HCT116 (cell line): ENCODE measurements around the gene ESRRA. TPM values are rescaled to one million over a fixed set of nuclear protein-coding genes. Genes with fewer than 3 reads are reported as not detected.

Experiments used
- ATAC-seq: fragments of 200-7000 bp; cut with Tn5 transposase; 2 replicates; pipeline ENCODE4 v1.9.1; 2020; ENCODE audit warnings: mild to moderate bottlenecking, moderate library complexity
- BruUV-seq: library from RNA; stranded (reverse); fragments of 400-500 nt; replicated peaks from 2 replicates; lab custom pipeline; 2021; lab: Mats Ljungman, UMichigan
- CTCF ChIA-PET: fragments of 300-600 bp; sonication (Branson Sonifier 250); formaldehyde crosslinking; loops from one replicate; lab custom pipeline; 2021; ENCODE audit warnings: antibody characterized with exemption; lab: Charles Lee
- POLR2A ChIA-PET: fragments of 300-600, 350-600 bp; sonication (Branson Sonifier 250); formaldehyde crosslinking; loops from one replicate; lab custom pipeline; 2021; ENCODE audit warnings: antibody characterized with exemption; lab: Charles Lee
- RAD21 ChIA-PET, 2 experiments: fragments of 300-600 bp; sonication (Branson Sonifier 250); formaldehyde crosslinking; loops; one replicate each; lab custom pipeline; 2023; ENCODE audit warnings: low total read pairs in 2 of 2; ENCODE audit not compliant: uncharacterized antibody in 2 of 2, unreplicated experiment in 2 of 2, low non-redundant PET in 1 of 2; lab: Charles Lee
- DNase-seq: peaks from one replicate; pipeline ENCODE4 v3.0.0-alpha.2; 2010; ENCODE audit warnings: low read depth, low spot score
- H2AFZ ChIP-seq: fragments of 200-600 bp; shearing (Covaris generic), sonication (generic); 2 replicates; pipeline ENCODE4 v1.6.1; 2017; ENCODE audit warnings: low read depth, mixed run types, mixed read lengths, antibody characterized with exemption, low read length; ENCODE audit not compliant: poor library complexity, severe bottlenecking
- H3K27ac ChIP-seq: 2 replicates; pipeline ENCODE4 v1.5.1; 2012; ENCODE audit warnings: low read depth, low read length
- H3K27me3 ChIP-seq: fragments of 200-600 bp; sonication (generic); 2 replicates; pipeline ENCODE4 v1.6.1; 2016; ENCODE audit warnings: mixed run types, low read length, mixed read lengths; ENCODE audit not compliant: insufficient read depth
- H3K36me3 ChIP-seq, 2 experiments: fragments of 200-500 bp in 1 of 2; fragments of 200-600 bp in 1 of 2; sonication (Bioruptor generic) in 1 of 2; sonication (generic) in 1 of 2; 2 replicates each; pipeline versions ENCODE4 v1.5.1 to v1.6.1; 2014 to 2016; ENCODE audit warnings: low read length in 2 of 2, inconsistent platforms in 1 of 2, mixed read lengths in 1 of 2, mixed run types in 1 of 2; ENCODE audit not compliant: insufficient read depth in 2 of 2, control insufficient read depth in 1 of 2
- H3K4me1 ChIP-seq, 2 experiments: fragments of 200-600 bp in 1 of 2; sonication (generic) in 1 of 2; 2 replicates each; pipeline versions ENCODE4 v1.5.1 to v1.6.1; 2012 to 2017; ENCODE audit warnings: low read length in 2 of 2, inconsistent platforms in 1 of 2, mild to moderate bottlenecking in 1 of 2, mixed read lengths in 1 of 2, mixed run types in 1 of 2, moderate library complexity in 1 of 2; ENCODE audit not compliant: insufficient read depth in 2 of 2, control insufficient read depth in 1 of 2
- H3K4me2 ChIP-seq: fragments of 200-600 bp; sonication (generic); 2 replicates; pipeline ENCODE4 v1.6.1; 2017; ENCODE audit warnings: mixed run types, low read length, mixed read lengths
- H3K4me3 ChIP-seq, 2 experiments: fragments of 200-600 bp in 1 of 2; sonication (generic) in 1 of 2; replicated peaks in 1 of 2; 2 replicates each; pipeline ENCODE4 v1.5.1; 2011 to 2016; ENCODE audit warnings: low read length in 2 of 2, control low read depth in 1 of 2, low read depth in 1 of 2, mild to moderate bottlenecking in 1 of 2, mixed read lengths in 1 of 2, mixed run types in 1 of 2
- H3K79me2 ChIP-seq: fragments of 200-600 bp; sonication (generic); 2 replicates; pipeline ENCODE4 v1.6.1; 2017; ENCODE audit warnings: mild to moderate bottlenecking, mixed run types, low read length, moderate library complexity, mixed read lengths; ENCODE audit not compliant: insufficient read depth
- H3K9ac ChIP-seq: fragments of 200-600 bp; sonication (generic); 2 replicates; pipeline ENCODE4 v1.6.1; 2016; ENCODE audit warnings: low read length, mixed read lengths
- H3K9me2 ChIP-seq: fragments of 200-600 bp; sonication (generic), shearing (Covaris generic); 2 replicates; pipeline ENCODE4 v1.6.1; 2017; ENCODE audit warnings: mixed run types, mild to moderate bottlenecking, moderate library complexity; ENCODE audit not compliant: insufficient read depth
- H3K9me3 ChIP-seq, 2 experiments: fragments of 200-500 bp in 1 of 2; fragments of 200-600 bp in 1 of 2; sonication (Bioruptor generic) in 1 of 2; sonication (generic) in 1 of 2; 2 replicates each; pipeline ENCODE4 v1.6.1; 2014 to 2017; ENCODE audit warnings: low read length in 2 of 2, mixed read lengths in 2 of 2, inconsistent platforms in 1 of 2, low read depth in 1 of 2, mild to moderate bottlenecking in 1 of 2, mixed run types in 1 of 2, moderate library complexity in 1 of 2; ENCODE audit not compliant: control insufficient read depth in 1 of 2, insufficient read depth in 1 of 2
- H4K20me1 ChIP-seq: fragments of 200-600 bp; sonication (generic), shearing (Covaris generic); 2 replicates; pipeline ENCODE4 v1.6.1; 2017; ENCODE audit warnings: mixed run types, mild to moderate bottlenecking, moderate library complexity; ENCODE audit not compliant: insufficient read depth
- ATF3 ChIP-seq: IDR thresholded peaks from 2 replicates; pipeline ENCODE4 v1.6.1; 2012
- CEBPB ChIP-seq: IDR thresholded peaks from 2 replicates; pipeline ENCODE4 v1.6.1; 2012; ENCODE audit warnings: low read depth
- CTCF ChIP-seq, 3 experiments: fragments of 200-600 bp in 1 of 3; sonication (generic) in 1 of 3; IDR thresholded peaks in 2 of 3; conservative IDR thresholded peaks in 1 of 3; 2 replicates each; pipeline ENCODE4 v1.5.1; 2012 to 2017; ENCODE audit warnings: low read depth in 2 of 3, low read length in 2 of 3, antibody characterized with exemption in 1 of 3, borderline replicate concordance in 1 of 3, control low read depth in 1 of 3, mild to moderate bottlenecking in 1 of 3, mixed read lengths in 1 of 3, mixed run types in 1 of 3, moderate library complexity in 1 of 3; ENCODE audit not compliant: insufficient read depth in 1 of 3
- EGR1 ChIP-seq: IDR thresholded peaks from 2 replicates; pipeline ENCODE4 v1.6.1; 2012; ENCODE audit warnings: low read depth
- EZH2phosphoT487 ChIP-seq: fragments of 200-600 bp; IDR thresholded peaks from 2 replicates; pipeline ENCODE4 v1.6.1; 2018; ENCODE audit warnings: antibody characterized with exemption, borderline replicate concordance
- JUND ChIP-seq: IDR thresholded peaks from 2 replicates; pipeline ENCODE4 v1.6.1; 2012
- MAX ChIP-seq: IDR thresholded peaks from 2 replicates; pipeline ENCODE4 v1.6.1; 2012
- POLR2A ChIP-seq: IDR thresholded peaks from 2 replicates; pipeline ENCODE4 v1.7.0; 2011; ENCODE audit warnings: borderline replicate concordance; ENCODE audit not compliant: insufficient read depth, insufficient read length; ENCODE audit errors: extremely low read depth
- POLR2AphosphoS5 ChIP-seq: IDR thresholded peaks from 2 replicates; pipeline ENCODE4 v1.6.1; 2011; ENCODE audit warnings: mild to moderate bottlenecking, low read depth, low read length, moderate library complexity
- REST ChIP-seq: IDR thresholded peaks from 2 replicates; pipeline ENCODE4 v1.6.1; 2012; ENCODE audit warnings: low read depth
- SIN3A ChIP-seq: IDR thresholded peaks from 2 replicates; pipeline ENCODE4 v1.6.1; 2012; ENCODE audit warnings: low read depth
- SRF ChIP-seq: IDR thresholded peaks from 2 replicates; pipeline ENCODE4 v1.6.1; 2012; ENCODE audit warnings: low read depth
- YY1 ChIP-seq: IDR thresholded peaks from 2 replicates; pipeline ENCODE4 v1.6.1; 2011; ENCODE audit warnings: low read length, low read depth, moderate library complexity, mild to moderate bottlenecking; ENCODE audit not compliant: insufficient replicate concordance; ENCODE audit errors: extremely low read depth
- intact Hi-C: fragments of 100-400 bp; cut with micrococcal nuclease; formaldehyde crosslinking; loops from 2 replicates; pipeline ENCODE4 v1.10.0; 2022
- total RNA-seq: library from RNA; stranded (reverse); gene quantifications from one replicate; pipeline ENCODE4 v1.2.1, GENCODE V29; 2021; ENCODE audit not compliant: unreplicated experiment

ESRRA gene
- total RNA-seq, 1 experiment from 2014 or later, result 62.7 TPM

- no peak overlapping the region for H3K9ac ChIP-seq
- peaks cover 41% of the 10 kb centered on the region for H3K79me2 ChIP-seq
- peaks cover 13 to 30% of the 10 kb centered on the region in 2 experiments for H3K4me1 ChIP-seq
- no peaks in the 10 kb centered on the region for H3K9me3 ChIP-seq
- intact Hi-C loops, result no loop called here
- BruUV-seq, result no TSS peak
- no peaks in the 10 kb centered on the region for H3K9me2 ChIP-seq
- RAD21 ChIA-PET, result no interaction called here
- DNase-seq, result no peak
- CTCF ChIA-PET, result interaction anchor here (1.1 kb wide), 1 partner anchor 48 kb away, joined by 3 read pairs; no protein-coding TSS in a partner anchor
- POLR2A ChIA-PET, result no interaction called here
- H3K4me3 ChIP-seq, result no peak overlapping the region
- H3K27me3 ChIP-seq, result no peaks in the 10 kb centered on the region
- H4K20me1 ChIP-seq, result no peaks in the 10 kb centered on the region
- no peak overlapping the region; the same call in 1 of the 2 replicates for H3K4me2 ChIP-seq
- peak overlapping the region; percentile 45; the same call in 1 of the 2 replicates for H3K27ac ChIP-seq
- H3K36me3 ChIP-seq, result peaks cover 27 to 45% of the 10 kb centered on the region in 2 experiments; a peak in 3 of 4 replicates
- ATAC-seq, result no peak
- H2AFZ ChIP-seq, result no peak overlapping the region
- no peak for TF ChIP-seq ATF3
- no peak for TF ChIP-seq JUND
- no peak for TF ChIP-seq POLR2AphosphoS5
- TF ChIP-seq POLR2A, result no peak
- TF ChIP-seq MAX, result no peak
- TF ChIP-seq CTCF (IDR thresholded peaks at IDR 0.05 in 2 of 3, conservative IDR thresholded peaks at IDR 0.05 in 1 of 3; ENCODE audit: borderline replicate concordance in 1 of 3, insufficient read depth in 1 of 3, low read depth in 2 of 3, low read length in 2 of 3), result no peak
- TF ChIP-seq EGR1, result no peak
- no peak for TF ChIP-seq CEBPB
- TF ChIP-seq SRF, result no peak
- no peak for TF ChIP-seq REST
- TF ChIP-seq YY1, result no peak
- TF ChIP-seq EZH2phosphoT487, result no peak
- TF ChIP-seq SIN3A, result no peak
Measured at GRCh38 chr11:64256300-64256699, 49.0 kb upstream of the ESRRA start.
